GM18502 (cell line): Measurements from ENCODE around the gene CDK13.

Experiments used
- ATAC-seq: cut with Tn5 transposase; IDR thresholded peaks from one replicate; pipeline ENCODE4 v1.9.1; 2021; ENCODE audit warnings: mild to moderate bottlenecking; ENCODE audit not compliant: unreplicated experiment, poor library complexity

The CDK13 gene

DNA sequence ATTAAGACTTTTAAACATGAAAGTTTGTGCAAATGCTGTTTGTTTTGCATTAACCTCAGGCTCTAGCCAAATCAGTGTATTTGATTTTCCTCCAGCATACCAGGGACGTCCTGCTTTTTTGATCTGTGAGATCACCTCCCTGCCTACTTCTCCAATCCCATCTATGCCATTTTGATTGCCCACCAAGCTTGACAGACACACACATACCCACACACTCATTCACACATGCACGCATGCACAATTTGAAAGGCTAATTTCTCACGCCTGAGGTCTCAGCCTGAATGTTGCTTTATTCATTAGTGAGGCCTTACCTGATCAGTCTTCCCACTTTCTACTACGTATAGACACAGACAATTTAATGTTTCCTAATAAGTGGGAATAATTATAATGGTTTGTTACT is 53.5 kb downstream of the CDK13 start:
- ATAC-seq: no peak

DNA sequence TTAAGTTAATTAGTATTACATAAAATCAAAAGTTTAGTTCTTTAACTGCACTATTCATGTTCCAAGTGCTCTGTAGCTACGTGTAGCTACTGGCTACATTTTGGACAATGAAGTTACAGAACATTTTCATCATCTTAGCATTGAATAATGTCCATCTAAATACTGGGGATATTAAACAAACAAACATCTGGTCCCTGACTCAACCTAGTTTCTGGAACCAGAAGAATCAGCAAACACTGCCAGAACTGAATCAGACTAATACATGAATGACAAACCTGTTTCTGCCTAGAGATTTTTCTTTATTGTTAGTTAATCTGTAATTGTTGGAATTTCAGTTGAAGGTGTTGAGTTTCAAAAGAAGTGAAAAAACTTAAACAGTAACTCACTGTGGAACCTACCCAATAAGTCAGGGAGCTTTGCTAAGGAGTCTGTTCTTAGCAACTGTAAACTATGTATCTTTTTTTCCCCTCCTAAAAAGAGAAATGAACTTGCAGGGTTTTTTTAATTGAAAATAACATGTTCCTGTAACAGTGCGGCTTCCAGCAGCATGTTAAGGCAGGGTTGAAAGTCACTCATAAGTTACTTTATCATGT is 58.3 kb downstream of the CDK13 start:
- ATAC-seq: no peak

DNA sequence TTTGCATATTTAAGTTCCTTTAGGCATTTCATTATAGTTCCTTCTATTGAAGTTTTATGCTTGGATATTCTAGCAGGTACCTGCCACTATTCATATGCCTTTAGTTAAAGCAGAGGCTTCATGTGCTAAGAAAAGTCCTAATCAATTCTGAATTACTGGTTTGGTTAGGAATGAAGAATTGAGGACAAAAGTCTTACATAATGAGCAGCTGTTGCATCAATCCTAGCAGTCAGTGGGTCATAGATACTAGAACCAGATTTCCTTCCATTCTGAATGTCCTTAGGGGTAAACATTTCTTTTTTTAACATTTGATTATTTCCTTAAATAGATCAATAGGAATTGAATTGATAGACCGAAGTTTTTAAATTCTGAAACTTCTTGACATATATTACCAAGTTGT is 59.2 kb downstream of the CDK13 start:
- ATAC-seq: no peak

DNA sequence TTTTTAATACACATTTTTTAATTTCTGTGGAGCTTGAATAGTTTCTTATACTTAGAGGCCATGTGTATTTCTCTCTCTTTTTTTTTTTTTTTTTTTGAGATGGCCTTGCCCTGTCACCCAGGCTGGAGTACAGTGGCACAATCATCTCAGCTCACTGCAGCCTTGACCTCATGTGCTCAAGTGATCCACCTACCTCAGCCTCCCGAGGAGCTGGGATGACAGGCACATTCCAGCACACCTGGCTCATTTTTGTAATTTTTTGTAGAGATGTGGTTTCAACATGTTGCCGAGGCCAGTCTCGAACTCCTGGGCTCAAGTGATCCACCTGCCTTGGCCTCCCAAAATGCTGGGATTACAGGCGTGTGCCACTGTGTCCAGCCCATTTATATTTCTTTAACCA is 64.3 kb downstream of the CDK13 start:
- ATAC-seq: no peak

DNA sequence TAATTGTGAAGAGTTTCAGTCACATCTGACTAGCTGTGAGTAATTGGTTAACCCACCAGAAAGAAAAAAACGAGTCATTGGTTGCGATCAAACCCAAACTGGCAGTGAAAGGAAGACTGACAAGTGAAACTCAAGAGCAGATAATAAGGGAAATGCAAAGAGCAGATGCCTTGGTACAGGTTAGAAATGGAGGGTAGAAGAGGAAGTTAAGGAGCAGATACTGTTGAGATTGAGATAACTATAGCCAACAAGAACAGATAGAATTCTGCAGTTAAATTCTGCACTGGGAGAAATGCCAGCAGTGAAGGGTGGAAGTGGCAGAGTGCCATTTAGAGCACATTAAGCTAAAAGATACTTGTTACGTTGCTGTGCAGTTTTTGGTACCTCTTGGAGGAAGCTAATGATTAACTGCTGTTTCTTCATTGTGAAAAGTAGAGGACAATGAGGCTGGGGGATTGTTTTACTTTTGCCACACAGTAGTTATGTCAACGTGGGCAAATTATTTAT is 65.8 kb downstream of the CDK13 start:
- ATAC-seq: peak; percentile 96

GRCh38 chr7:40019558-40019957 is 69.5 kb downstream of the CDK13 start:
- no peak for ATAC-seq

DNA sequence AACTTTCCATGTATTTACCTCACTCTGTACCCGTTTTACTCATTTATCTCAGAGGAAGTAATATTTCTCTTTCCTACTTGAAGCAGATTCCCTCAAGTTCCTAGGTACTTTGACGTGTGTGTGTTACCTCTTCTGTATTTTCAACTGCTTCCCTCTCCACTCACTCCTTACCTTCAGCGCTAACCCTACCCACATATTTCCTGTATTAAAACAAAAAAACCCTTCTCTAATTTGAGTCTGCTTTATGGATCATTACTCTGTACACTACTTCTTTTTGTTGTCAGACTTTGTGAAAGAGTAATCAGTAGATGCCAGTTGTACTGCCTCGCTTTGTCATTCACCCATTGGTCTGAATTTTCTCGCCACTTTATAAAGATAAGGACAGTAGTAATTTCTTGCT is 74.0 kb downstream of the CDK13 start:
- ATAC-seq: no peak

DNA sequence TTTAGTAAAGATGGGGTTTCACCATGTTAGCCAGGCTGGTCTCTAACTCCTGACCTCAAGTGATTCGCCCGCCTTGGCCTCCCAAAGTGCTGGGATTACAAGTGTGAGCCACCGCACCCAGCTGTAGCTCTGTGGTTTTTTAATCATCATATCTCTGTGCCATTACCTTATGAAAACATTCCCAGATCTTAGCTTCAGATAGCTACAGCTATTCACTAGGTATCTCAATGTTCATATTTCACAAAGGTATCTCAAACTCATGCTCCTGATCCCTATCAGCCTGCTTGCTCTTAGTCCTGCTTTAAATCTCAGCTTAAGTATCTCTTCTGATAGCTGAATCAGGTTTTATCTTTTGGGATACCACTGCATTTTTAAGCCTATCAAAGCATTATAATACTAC is 74.8 kb downstream of the CDK13 start:
- ATAC-seq: no peak

GRCh38 chr7:40027545-40027944 is 77.5 kb downstream of the CDK13 start:
- no peak for ATAC-seq

DNA sequence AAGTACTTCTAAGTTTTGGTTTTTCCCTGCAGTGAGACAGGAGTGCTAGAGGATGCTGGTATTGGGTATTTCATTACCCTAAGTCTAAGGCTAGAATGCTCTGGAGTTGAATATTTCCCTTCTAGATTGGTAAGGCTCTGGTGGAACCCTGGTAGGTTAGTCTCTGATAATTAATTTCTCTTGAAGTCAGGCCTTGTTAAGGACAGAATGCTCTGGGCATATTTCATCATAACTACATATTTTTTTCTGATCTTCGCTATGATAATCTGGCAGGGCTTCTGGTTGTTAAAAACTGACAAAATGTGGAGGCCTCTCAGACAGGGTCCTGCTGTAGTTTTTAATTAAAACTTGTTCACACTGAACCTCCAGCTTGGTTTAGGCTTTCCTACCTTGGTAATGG is 83.8 kb downstream of the CDK13 start:
- no peak for ATAC-seq

DNA sequence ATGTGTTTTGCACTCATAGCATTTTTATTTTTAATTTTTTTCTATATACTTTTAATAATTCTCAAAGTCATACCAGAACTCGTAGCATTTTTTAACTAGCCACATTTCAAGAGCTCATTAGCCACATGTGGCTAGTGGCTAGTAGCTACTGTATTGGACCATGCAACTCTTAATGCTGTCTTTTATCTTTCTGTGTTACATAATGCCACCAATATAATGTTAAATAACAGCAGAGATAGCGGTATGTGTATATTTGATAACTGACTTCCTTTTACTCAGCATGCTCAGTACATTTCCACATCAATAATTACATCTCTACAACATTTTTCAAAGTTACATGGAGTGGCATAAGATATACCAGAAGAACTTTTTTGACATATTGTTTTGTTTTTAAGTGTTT is 91.4 kb downstream of the CDK13 start:
- ATAC-seq: no peak

GRCh38 chr7:40043164-40043563 is 93.1 kb downstream of the CDK13 start:
- ATAC-seq: no peak

- ATAC-seq: no peak
Observed at GRCh38 chr7:40047661-40048060, 97.6 kb downstream of the CDK13 start.

DNA sequence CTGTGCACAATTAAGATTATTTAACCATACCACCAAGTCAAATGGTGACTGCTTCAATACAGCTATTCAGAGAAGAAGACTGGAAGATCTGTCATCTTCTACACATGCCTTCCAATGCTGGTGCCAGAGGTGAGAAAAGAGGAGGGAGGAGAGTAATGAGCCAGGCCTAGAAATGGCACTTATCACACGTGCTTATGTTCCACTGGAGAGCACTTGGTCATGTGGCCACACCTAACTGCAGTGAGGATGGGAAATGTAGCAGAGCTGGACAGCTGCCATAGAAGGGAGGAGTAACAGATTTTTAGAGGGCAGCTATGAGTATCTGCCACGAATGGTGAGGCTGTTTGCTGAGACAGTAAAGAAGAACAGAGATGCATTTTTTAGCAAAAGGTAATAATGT is 107.2 kb downstream of the CDK13 start:
- ATAC-seq: no peak

DNA sequence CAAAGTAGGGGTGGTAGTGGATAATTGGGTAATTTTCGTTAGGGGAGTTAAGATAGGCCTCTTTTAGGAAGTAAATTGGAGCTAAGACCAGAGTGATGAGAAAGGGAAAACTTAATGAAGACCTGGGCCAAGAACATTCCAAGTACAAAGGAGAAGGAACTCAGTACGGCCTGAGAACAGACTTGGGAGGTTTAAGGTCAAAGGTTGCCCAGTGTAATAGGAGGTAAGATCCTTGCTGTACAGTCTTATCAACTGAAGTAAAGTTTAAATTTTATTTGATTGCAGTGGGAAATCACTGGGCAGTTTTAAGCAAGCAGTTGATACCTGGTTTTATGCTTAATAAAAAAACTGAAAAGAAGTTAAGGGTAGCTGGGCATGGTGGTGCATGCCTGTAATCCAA is 108.0 kb downstream of the CDK13 start:
- ATAC-seq: no peak

GRCh38 chr7:40058636-40059035 is 108.6 kb downstream of the CDK13 start:
- no peak for ATAC-seq

DNA sequence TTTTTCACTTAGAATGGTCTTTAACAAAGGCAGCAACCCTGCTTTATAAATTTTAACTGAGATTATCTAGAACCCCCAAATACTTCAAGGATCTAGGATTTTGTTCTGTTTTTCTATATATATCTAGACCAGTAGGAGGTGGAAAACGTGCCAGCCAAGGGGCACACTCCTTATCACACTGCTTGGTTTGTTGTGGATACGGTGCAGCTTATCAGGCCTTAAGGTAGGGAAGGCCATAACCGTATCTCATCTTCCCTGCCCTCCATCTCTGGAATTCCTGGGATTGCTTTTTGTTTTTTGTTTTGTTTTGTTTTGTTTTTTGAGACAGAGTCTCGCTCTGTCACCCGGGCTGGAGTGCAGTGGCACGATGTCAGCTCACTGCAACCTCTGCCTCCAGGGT is 109.0 kb downstream of the CDK13 start:
- ATAC-seq: no peak

DNA sequence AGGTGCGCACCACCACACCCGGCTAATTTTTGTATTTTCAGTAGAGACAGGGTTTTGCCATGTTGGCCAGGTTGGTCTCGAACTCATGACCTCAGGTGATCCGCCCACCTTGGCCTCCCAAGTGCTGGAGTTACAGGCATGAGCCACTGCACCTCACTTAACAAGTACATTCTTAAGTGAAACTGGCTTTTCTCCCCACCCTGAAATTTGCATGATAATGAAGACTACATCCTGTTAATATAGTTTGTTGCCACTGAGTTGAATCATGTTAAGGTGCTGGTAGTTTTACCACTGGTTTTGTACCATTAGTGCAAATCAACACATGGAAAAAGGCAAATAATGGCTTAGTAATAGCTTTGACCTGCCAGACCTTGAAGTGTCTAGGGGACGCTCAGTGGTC is 122.2 kb downstream of the CDK13 start:
- ATAC-seq: no peak

- no peak for ATAC-seq
Observed at GRCh38 chr7:40073239-40073638, 123.2 kb downstream of the CDK13 start.

- no peak for ATAC-seq
Observed at GRCh38 chr7:40077849-40078248, 127.8 kb downstream of the CDK13 start.

DNA sequence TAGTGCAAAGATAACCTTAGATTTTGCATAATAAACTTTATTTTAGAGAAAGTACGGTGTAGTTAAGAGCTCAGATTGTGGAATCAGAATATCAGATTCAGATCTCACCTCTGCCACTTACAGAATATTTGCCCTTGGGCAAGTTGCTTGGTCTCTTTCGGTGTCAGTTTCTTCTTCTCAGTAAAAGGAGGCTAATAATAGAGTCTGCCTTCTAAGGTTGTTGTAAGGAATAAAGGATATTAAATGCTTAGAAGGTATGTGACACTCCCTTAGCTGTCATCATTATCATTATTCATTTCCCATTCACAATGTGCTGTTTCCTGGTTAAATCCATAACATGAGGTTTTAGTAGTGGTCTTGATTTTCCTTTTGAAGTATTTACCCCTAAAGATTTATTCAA is 142.1 kb downstream of the CDK13 start:
- ATAC-seq: no peak

DNA sequence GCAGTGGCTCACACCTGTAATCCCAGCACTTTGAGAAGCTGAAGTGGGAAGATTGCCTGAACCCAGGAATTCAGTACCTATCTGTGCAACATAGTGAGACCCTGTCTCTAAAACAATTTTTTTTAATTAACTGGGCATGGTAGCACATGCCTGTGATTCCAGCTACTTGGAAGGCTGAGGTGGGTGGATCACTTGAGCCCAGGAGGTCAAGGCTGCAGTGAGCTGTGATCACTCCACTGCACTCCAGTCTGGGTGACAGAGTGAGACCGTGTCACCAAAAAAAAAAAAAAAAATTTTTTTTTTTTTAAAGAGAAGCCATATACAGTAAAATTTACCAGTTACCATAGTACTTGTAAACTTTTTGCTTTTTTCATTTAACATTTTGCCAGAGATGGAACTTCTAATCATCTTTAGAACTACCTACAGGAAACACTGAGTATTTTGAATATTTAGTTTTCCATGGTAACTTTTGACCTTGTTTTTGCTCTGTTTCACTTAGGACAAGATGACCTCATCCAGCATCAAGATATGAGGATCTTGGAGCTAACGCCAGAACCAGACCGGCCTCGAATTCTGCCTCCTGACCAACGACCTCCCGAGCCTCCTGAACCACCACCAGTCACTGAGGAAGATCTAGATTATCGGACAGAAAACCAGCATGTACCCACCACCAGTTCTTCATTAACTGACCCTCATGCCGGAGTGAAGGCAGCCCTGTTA is 143.7 kb downstream of the CDK13 start:
- ATAC-seq: no peak
